ENCODE measurements around the gene BICD1. TPM values are rescaled to one million over a fixed set of nuclear protein-coding genes. Genes with fewer than 3 reads are reported as not detected.

BICD1 gene
- polyA plus RNA-seq, 1 of the 3 experiments (the other 2 are of a cell fraction) = 12.1 TPM

DNA sequence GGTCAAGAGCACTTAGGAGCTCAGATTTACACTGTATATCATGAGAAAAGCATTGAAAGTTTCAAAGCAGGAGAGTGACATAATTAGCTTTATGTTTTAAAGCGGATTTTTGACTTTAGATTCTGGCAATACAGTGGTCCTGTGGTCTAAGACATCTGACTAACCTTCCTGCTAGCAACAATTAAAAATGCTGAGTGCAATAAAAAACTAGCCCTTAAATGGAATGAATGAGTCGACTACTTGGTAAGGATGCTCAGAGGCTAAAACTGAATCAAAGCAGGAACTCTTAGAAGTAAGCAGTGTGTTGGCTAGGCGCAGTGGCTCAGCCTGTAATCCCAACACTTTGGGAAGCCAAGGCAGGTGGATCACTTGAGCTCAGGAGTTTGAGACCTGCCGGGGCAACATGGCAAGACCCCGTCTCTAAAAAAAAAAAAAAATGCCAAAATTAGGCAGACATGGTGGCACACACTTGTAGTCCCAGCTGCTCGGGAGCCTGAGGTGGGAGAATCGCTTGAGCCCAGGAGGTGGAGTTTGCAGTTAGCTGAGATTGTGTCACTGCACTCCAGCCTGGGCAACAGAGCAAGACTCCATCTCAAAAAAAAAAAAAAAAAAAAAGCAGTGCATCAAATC is 18.9 kb downstream of the BICD1 start:
- H4K20me1 ChIP-seq (ENCODE audit: insufficient read depth) = peaks cover 7% of the 10 kb centered on the region; the same call in 1 of the 2 replicates

DNA sequence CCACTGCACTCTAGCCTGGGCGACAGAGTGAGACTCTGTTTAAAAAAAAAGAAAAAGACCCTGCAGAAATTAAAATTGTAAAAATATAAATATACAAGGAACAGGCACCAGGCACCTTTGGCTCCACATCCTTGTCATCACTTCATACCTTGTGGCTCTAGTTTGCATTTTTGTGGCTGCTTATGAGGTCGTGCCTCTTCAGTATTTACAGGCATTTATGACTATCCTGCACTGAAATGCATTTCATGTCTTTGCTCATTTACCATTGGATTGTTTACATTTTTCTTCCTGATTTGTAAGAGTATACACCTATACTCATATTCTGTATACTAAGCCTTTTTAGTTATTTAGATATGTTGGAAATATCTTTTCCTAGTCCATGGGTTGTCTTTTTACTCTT is 20.1 kb downstream of the BICD1 start:
- ChIA-PET POLR2A (no interaction called here), CTCF (no interaction called here)
- no peaks in the 10 kb centered on the region for H3K9me3 ChIP-seq
- TF ChIP-seq RFX5 (IDR thresholded peaks at IDR 0.05; ENCODE audit: low read length) = no peak
- peak; percentile 31; the same call in 1 of the 2 replicates for TF ChIP-seq NFIC (IDR thresholded peaks at IDR 0.05; ENCODE audit: borderline replicate concordance)
- TF ChIP-seq TEAD4 (IDR thresholded peaks at IDR 0.05; ENCODE audit: borderline replicate concordance, insufficient read depth) = 0 out of 2 replicates have a peak, but pooled peaks have one; percentile 33
- peak; percentile 41; the same call in 1 of the 2 replicates for TF ChIP-seq JUND (IDR thresholded peaks at IDR 0.05)
- no peak for TF ChIP-seq SMC3 (IDR thresholded peaks at IDR 0.05; ENCODE audit: low read depth, low read length)
- peak; percentile 64; the same call in 1 of the 2 replicates for TF ChIP-seq RXRA (IDR thresholded peaks at IDR 0.05; ENCODE audit: borderline replicate concordance, low read depth)
- peak; percentile 48; the same call in 1 of the 2 replicates for TF ChIP-seq TCF12 (IDR thresholded peaks at IDR 0.05)
- TF ChIP-seq, protein P1, sequence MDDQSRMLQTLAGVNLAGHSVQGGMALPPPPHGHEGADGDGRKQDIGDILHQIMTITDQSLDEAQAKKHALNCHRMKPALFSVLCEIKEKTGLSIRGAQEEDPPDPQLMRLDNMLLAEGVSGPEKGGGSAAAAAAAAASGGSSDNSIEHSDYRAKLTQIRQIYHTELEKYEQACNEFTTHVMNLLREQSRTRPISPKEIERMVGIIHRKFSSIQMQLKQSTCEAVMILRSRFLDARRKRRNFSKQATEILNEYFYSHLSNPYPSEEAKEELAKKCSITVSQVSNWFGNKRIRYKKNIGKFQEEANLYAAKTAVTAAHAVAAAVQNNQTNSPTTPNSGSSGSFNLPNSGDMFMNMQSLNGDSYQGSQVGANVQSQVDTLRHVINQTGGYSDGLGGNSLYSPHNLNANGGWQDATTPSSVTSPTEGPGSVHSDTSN (IDR thresholded peaks at IDR 0.05) = peak; percentile 70
- H3K27ac ChIP-seq (ENCODE audit: low read depth in 2 of 2, low read length in 1 of 2) = no peak overlapping the region
- no peaks in the 10 kb centered on the region for H3K27me3 ChIP-seq (ENCODE audit: insufficient read depth)
- peaks cover 93% of the 10 kb centered on the region for H3K79me2 ChIP-seq (ENCODE audit: insufficient read depth)
- H3K36me3 ChIP-seq (replicated peaks in 1 of 2; ENCODE audit: control insufficient read depth in 1 of 2, insufficient read depth in 2 of 2, low read length in 1 of 2) = peaks cover 0 to 8% of the 10 kb centered on the region in 2 experiments
- no peaks in the 10 kb centered on the region for H3K9me2 ChIP-seq
- no peak overlapping the region for H3K4me2 ChIP-seq
- peaks cover 5% of the 10 kb centered on the region for H3F3A ChIP-seq (replicated peaks; ENCODE audit: insufficient read depth)
- H3K9ac ChIP-seq = no peak overlapping the region
- H3K4me3 ChIP-seq (ENCODE audit: low read depth in 2 of 2, low read length in 1 of 2) = no peak overlapping the region
- H4K20me1 ChIP-seq (ENCODE audit: insufficient read depth) = peaks cover 7% of the 10 kb centered on the region; the same call in 1 of the 2 replicates
- 60% methylated on average over 2 of the region's 2 CpGs for WGBS (ENCODE audit: low lambda C conversion rate)
- H2AFZ ChIP-seq (ENCODE audit: low read depth) = no peak overlapping the region
- DNase-seq = no peak
- H3K4me1 ChIP-seq (ENCODE audit: control insufficient read depth in 1 of 2, insufficient read depth in 2 of 2, low read depth in 1 of 2, low read length in 1 of 2) = peaks cover 5 to 13% of the 10 kb centered on the region in 2 experiments; a peak in 3 of 4 replicates

More for the DNA sequence above, 18.9 kb downstream of the BICD1 start:
- 90% methylated on average over 7 of the region's 7 CpGs for WGBS (ENCODE audit: low lambda C conversion rate)
- Histone ChIP-seq H2AFZ (ENCODE audit: low read depth) (no peak overlapping the region), H3K4me3 (ENCODE audit: low read depth in 2 of 2, low read length in 1 of 2) (no peak overlapping the region), H3K79me2 (ENCODE audit: insufficient read depth) (peaks cover 94% of the 10 kb centered on the region), H3K27ac (ENCODE audit: low read depth in 2 of 2, low read length in 1 of 2) (no peak overlapping the region; a peak in 1 of 4 replicates), H3K9me3 (no peaks in the 10 kb centered on the region), H3K27me3 (ENCODE audit: insufficient read depth) (no peaks in the 10 kb centered on the region), H3K4me2 (no peak overlapping the region), H3K9ac (no peak overlapping the region), H3K36me3 (replicated peaks in 1 of 2; ENCODE audit: control insufficient read depth in 1 of 2, insufficient read depth in 2 of 2, low read length in 1 of 2) (peaks cover 0 to 5% of the 10 kb centered on the region in 2 experiments), H3K9me2 (no peaks in the 10 kb centered on the region), H3F3A (replicated peaks; ENCODE audit: insufficient read depth) (peaks cover 5% of the 10 kb centered on the region), H3K4me1 (ENCODE audit: control insufficient read depth in 1 of 2, insufficient read depth in 2 of 2, low read depth in 1 of 2, low read length in 1 of 2) (peaks cover 5 to 18% of the 10 kb centered on the region in 2 experiments; a peak in 3 of 4 replicates)
- TF ChIP-seq RCOR1 (IDR thresholded peaks at IDR 0.05; ENCODE audit: low read length) (no peak), FOSL2 (IDR thresholded peaks at IDR 0.05; ENCODE audit: borderline replicate concordance, low read depth) (0 out of 2 replicates have a peak, but pooled peaks have one; percentile 5)
- DNase-seq = no peak
- CTCF ChIA-PET = interaction anchor here (0.6 to 1.4 kb wide), 6 partner anchors 10 to 65 kb away, joined by 3 to 4 read pairs (median 3); no protein-coding TSS in a partner anchor
- POLR2A ChIA-PET = interaction anchor here (0.7 to 0.9 kb wide), 2 partner anchors 10 to 18 kb away, joined by 3 to 4 read pairs; no protein-coding TSS in a partner anchor
